GM20431 (cell line): ENCODE data around the gene CRCP.

ENCODE experiments used
- in situ Hi-C: fragments of 300-500 bp; cut with MseI, MboI; formaldehyde crosslinking; loops from one replicate; pipeline ENCODE4 v1.15.0; 2020; ENCODE audit warnings: low sequenced_read_pairs; ENCODE audit not compliant: unreplicated experiment

Gene CRCP

DNA sequence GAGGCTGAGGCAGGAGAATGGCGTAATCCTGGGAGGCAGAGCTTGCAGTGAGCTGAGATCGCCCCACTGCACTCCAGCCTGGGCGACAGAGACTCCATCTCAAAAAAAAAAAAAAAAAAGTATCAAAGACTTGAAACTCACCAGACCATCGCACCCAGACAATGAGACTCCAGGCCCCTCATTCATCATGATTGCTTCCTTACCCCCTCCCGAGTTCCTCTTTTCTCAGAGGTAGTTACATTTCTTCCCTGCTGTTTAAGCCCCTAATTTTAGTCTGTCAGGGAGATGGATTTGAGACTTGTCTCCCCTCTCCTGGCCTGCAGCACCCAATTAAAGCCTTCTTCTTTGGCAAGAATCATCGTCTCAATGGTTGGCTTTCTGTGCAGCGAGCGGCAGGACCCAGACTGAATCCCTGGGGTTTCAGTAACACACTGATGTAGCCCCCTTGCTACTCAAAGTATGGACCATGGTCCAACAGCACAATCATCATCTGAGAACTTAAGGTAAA is 71.1 kb downstream of the CRCP start:
- in situ Hi-C loops, result no loop called here

DNA sequence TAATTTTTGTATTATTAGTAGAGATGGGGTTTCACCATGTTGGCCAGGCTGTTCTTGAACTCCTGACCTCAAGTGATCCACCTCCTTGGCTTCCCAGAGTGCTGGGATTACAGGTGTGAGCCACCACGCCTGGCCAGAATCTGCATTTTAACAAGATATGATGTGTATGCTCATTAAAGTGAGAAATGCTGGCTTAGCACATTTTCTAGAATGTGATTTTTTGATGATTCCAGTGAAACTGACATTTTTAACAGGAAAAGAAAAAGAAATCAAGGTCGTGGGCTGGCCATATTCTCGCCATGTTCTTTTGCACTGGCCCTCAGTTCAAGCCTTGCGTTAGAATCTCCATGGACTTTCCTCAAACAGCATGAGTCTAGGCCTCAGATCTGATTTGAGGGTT is 72.3 kb downstream of the CRCP start:
- in situ Hi-C loops, result no loop called here

DNA sequence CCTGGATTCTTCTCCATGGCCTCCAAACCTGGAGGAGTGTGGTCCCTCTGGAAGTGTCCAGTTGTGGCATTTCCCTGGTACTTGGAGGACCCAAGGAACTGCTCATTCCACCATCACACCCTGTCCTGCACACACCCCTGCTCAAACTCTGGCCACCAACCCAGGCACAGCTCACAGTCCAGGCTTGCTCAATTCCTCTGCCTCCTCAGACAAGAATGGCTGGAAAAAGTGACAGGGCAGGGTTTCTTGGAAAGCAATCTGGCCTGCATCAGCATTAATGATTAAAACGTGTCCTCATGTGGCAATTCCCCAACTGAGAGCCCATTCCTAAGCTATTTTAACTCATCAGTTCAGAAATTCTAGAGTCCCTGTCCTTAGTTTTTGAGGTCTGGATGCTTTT is 73.3 kb downstream of the CRCP start:
- in situ Hi-C loops, result no loop called here

DNA sequence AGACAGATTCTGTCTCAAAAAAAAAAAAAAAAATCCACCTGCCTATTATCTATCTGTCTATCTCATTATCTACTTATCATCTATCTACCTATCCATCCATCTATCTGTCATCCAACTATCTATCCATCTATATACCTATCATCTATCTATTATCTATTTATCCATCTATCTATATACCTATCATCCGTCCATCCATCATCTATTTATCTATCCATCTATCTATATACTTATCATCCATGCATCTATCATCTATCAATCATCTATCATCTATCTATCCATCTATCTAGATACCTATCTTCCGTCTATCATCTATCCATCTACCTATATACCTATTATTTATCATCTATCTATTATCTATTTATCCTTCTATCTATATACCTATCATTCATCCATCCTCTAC is 74.0 kb downstream of the CRCP start:
- in situ Hi-C loops, result no loop called here

DNA sequence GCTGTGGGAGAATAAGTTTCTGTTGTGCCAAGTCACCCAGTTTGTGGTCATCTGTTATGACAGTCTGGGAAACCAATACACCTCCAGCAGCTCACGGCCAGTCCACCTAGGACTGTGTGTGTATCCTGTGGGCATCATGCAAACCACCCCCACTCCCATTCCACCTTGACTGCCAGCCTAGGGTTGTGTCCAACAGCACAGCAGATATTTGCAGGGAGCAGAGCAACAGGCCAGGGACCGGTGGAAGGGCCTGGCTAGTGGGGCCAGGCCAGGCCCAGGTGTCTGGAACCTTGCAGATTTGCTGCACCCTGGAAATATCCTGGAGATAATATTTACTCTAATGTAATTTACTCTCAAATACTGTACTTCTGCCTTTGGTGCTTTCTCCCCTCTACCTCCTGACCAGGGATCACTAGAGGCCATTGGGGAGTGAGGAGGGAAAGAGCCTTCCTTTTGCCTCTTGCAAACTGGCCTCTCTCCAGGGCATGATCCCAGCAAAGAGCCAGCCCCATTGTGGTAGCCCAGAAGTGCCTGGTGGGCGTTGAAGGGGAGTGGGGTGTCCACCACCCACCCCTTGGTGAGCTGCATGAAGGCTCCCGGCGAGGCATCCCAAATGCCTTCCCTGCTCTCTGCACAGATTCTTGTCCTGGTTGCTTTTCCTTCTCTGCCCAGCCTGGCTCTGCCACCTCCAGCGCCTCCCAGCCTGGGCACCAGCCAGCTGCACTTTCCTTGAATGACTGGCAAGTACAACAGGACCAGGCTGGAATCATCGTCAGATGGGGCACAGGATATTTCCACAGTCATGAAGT is 75.3 kb downstream of the CRCP start:
- in situ Hi-C loops, result no loop called here

DNA sequence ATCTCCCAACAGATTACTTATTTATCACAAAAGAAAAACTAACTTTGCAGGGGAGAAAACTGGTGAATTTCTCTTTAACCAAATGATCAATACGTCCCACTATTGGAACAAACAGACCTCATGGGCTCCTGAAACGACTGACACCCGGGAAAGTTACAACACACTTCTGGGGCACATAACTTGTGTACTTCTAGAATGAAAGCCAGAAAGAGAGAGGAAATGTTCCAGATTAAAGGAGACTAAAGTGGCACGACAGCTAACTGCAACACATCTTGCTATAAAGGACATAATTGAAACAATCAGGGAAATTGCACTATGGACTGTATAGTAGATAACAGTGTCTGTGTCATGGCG is 75.8 kb downstream of the CRCP start:
- in situ Hi-C loops, result no loop called here

DNA sequence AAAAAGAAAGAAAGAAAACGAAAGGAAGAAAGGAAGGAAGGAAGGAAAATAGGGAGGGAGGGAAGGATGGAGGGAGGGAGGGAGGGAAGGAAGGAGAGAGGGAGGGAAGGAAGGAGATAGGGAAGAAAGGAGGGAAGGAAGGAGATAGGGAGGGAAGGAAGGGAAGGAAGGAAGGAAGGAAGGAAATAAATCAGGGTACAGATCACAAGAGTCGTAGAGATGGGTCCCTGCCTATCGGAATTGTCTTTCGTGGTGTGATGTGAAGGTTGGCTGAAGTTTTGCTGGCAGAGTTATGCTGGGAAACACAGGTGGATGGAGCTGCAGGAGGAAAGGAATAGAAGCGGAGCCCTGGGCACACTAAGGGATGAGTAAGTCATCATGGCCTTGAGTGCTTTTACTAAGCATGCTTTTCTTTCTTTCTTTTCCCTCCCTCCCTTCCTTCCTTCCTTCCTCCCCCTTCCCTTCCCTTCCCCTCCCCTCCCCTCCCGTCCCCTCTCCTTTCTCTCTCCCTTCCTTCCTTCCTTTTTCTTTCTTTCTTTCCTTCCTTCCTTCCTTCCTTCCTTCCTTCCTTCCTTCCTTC is 78.6 kb downstream of the CRCP start:
- in situ Hi-C loops, result no loop called here

DNA sequence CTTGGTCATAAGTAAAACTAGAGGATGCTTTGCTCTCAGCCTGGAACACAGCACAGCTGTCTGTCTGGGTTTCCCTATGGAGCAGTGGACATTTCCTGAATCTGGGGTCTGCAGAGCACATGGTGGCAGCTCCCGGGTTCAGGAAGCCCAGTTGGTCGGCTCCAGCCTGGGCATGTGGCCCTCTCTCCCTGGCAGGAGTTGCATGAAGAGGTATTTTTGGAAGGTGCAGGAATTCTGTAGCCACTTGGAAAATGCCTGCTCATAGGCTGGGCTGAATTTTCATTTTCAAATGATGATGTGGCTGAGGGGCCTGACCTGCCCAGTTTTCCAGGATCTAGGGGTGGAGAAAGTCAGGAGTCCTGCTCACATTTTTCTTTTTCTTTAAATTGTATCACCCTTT is 83.8 kb downstream of the CRCP start:
- in situ Hi-C loops, result no loop called here

DNA sequence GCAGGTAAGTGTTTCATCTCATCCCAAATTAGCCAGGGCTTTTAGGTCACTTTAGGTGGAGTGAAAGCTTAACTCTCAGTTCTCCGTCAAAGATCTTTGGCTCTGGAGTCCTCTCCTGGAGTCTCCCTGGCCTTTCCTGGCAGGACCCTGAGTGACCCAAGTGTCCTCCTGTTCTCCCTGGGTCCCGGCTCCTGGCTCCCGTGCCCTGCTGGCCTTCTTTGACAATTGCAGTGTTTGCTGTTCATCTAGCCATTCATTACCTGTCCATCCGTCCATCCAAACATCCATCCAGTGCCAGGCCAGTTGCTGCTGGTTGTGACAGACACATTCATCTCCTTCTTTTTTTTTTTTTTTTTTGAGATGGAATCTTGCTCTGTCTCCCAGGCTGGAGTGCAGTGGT is 84.3 kb downstream of the CRCP start:
- in situ Hi-C loops, result no loop called here

DNA sequence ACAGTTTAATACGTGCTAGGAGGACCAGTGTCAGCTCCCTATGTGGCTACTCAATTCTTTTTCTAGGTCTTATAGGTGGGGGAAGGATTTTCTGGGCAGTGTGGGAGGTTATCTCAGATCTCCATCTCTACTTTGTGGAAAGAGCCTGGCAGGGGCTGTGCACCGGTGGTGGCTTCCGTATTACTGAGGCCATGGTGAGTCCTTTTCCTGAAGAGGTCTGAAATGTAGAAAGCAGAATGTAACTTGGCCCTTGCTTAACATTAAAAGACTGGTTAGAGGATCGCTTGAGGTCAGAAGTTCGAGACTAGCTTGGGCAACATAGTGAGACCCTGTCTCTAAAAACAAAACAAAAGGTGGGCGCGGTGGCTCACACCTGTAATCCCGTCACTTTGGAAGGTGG is 87.8 kb downstream of the CRCP start:
- in situ Hi-C loops, result no loop called here
